ENCODE results near the gene TMEM175.

DNA sequence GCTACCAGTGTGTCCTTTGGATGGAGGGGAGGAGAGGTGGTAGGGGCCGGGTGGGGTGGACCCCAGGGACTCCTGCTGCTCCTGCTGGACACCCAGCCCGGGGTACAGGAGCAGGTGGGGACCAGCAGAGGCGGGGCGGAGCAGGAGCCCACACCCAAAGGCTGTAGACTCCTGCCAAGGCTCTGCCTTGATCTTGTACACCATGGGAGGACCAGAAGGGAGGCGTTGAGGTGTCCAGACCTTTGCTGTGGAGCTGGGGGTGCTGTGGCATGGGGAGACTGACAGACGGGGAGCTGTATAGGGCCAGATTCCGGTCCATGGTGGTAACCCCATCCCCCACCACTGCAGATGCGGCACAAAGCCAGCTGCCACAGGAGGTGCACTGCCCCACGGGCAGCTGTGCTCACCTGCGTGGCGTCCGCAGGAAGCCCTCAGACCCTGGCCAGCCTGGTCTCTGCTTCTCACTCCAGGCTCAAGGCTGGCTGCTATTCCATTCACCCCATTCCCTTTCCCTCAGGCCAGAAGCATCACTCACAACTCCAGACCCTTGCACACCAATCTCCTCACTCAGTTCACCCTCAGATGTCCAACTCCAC, 65.9 kb downstream of the TMEM175 start:
- TF ChIP-seq EZH2 (IDR thresholded peaks at IDR 0.05; ENCODE audit: low read length, unreplicated experiment): no peak
- TF ChIP-seq, protein P1, sequence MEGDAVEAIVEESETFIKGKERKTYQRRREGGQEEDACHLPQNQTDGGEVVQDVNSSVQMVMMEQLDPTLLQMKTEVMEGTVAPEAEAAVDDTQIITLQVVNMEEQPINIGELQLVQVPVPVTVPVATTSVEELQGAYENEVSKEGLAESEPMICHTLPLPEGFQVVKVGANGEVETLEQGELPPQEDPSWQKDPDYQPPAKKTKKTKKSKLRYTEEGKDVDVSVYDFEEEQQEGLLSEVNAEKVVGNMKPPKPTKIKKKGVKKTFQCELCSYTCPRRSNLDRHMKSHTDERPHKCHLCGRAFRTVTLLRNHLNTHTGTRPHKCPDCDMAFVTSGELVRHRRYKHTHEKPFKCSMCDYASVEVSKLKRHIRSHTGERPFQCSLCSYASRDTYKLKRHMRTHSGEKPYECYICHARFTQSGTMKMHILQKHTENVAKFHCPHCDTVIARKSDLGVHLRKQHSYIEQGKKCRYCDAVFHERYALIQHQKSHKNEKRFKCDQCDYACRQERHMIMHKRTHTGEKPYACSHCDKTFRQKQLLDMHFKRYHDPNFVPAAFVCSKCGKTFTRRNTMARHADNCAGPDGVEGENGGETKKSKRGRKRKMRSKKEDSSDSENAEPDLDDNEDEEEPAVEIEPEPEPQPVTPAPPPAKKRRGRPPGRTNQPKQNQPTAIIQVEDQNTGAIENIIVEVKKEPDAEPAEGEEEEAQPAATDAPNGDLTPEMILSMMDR (conservative IDR thresholded peaks at IDR 0.05; ENCODE audit: low read depth, low read length): no peak

Measured in PC-3 (cell line).